ENCODE measurements around the gene B9D1. TPM values are rescaled to one million over a fixed set of nuclear protein-coding genes. Genes with fewer than 3 reads are reported as not detected.

The B9D1 gene
- total RNA-seq, 1 experiment from 2014 or later = 20.0 TPM

DNA sequence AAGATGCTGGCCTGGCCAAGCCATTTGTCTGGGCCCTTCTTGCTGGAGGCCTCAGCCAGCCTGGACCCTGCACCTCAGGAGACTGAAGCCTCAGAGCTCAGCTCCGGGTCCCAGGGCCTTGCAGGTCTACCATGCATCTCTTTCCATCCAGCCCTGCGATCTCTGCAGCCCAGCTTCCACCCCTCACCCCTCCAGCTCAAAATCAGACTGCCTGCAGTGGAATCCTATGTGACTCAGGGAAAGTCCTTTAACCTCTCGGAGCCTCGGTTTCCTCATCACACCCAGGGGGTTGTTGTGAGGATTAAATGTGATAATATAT is 2.9 kb upstream of the B9D1 start:
- no peak for DNase-seq (ENCODE audit: low read depth, low spot score)
- Histone ChIP-seq H3K4me2 (ENCODE audit: low read length) (no peak overlapping the region), H3K27me3 (ENCODE audit: insufficient read depth, low read length) (no peaks in the 10 kb centered on the region), H3K4me3 (replicated peaks in 1 of 2; ENCODE audit: low read depth in 1 of 2, low read length in 2 of 2) (no peak overlapping the region), H3K9me2 (ENCODE audit: insufficient read depth) (no peaks in the 10 kb centered on the region), H3K79me2 (ENCODE audit: insufficient read depth, low read length) (0 out of 2 replicates have a peak, but pooled peaks cover 12% of the 10 kb centered on the region), H3K9ac (ENCODE audit: low read length) (no peak overlapping the region), H3K27ac (ENCODE audit: low read depth, low read length) (no peak overlapping the region), H3K36me3 (ENCODE audit: control insufficient read depth in 1 of 2, insufficient read depth in 2 of 2, low read length in 2 of 2) (no peaks in the 10 kb centered on the region), H3K9me3 (ENCODE audit: control insufficient read depth in 1 of 2, insufficient read depth in 1 of 2, low read depth in 1 of 2, low read length in 2 of 2) (no peaks in the 10 kb centered on the region), H4K20me1 (ENCODE audit: insufficient read depth) (no peaks in the 10 kb centered on the region), H2AFZ (ENCODE audit: low read depth, low read length, poor library complexity, severe bottlenecking) (no peak overlapping the region), H3K4me1 (ENCODE audit: control insufficient read depth in 1 of 2, insufficient read depth in 2 of 2, low read length in 2 of 2) (peaks cover 12 to 48% of the 10 kb centered on the region in 2 experiments)
- ChIA-PET RAD21 (ENCODE audit: low non-redundant PET in 1 of 2, low total read pairs in 2 of 2, uncharacterized antibody in 2 of 2, unreplicated experiment in 2 of 2) (no interaction called here), CTCF (interaction anchor here (0.6 to 5.1 kb wide), 7 partner anchors 13 to 401 kb away, joined by 3 to 69 read pairs (median 4); partner anchors contain the start of gene MAPK7), POLR2A (interaction anchor here (0.8 to 1.0 kb wide), 2 partner anchors 12 to 112 kb away, joined by 3 to 5 read pairs; partner anchors contain the start of gene MAPK7)
- intact Hi-C loops (cut with micrococcal nuclease) = no loop called here
- no TSS peak for BruUV-seq (replicated peaks)
- TF ChIP-seq, protein P1, sequence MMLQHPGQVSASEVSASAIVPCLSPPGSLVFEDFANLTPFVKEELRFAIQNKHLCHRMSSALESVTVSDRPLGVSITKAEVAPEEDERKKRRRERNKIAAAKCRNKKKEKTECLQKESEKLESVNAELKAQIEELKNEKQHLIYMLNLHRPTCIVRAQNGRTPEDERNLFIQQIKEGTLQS (IDR thresholded peaks at IDR 0.05) = no peak
- TF ChIP-seq ZFX (IDR thresholded peaks at IDR 0.05) (no peak), ELF1 (IDR thresholded peaks at IDR 0.05; ENCODE audit: borderline replicate concordance, low read depth) (no peak), CEBPB (IDR thresholded peaks at IDR 0.05; ENCODE audit: low read depth) (no peak), CBX3 (IDR thresholded peaks at IDR 0.05; ENCODE audit: low read depth) (no peak), SP1 (IDR thresholded peaks at IDR 0.05; ENCODE audit: low read depth) (no peak), RAD21 (IDR thresholded peaks at IDR 0.05; ENCODE audit: low read depth) (no peak)
- TF ChIP-seq, protein P2, sequence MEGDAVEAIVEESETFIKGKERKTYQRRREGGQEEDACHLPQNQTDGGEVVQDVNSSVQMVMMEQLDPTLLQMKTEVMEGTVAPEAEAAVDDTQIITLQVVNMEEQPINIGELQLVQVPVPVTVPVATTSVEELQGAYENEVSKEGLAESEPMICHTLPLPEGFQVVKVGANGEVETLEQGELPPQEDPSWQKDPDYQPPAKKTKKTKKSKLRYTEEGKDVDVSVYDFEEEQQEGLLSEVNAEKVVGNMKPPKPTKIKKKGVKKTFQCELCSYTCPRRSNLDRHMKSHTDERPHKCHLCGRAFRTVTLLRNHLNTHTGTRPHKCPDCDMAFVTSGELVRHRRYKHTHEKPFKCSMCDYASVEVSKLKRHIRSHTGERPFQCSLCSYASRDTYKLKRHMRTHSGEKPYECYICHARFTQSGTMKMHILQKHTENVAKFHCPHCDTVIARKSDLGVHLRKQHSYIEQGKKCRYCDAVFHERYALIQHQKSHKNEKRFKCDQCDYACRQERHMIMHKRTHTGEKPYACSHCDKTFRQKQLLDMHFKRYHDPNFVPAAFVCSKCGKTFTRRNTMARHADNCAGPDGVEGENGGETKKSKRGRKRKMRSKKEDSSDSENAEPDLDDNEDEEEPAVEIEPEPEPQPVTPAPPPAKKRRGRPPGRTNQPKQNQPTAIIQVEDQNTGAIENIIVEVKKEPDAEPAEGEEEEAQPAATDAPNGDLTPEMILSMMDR (IDR thresholded peaks at IDR 0.05 in 2 of 3, conservative IDR thresholded peaks at IDR 0.05 in 1 of 3; ENCODE audit: borderline replicate concordance in 1 of 3, insufficient read depth in 1 of 3, low read depth in 2 of 3, low read length in 2 of 3) = no peak
- TF ChIP-seq, protein P3, sequence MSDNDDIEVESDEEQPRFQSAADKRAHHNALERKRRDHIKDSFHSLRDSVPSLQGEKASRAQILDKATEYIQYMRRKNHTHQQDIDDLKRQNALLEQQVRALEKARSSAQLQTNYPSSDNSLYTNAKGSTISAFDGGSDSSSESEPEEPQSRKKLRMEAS (IDR thresholded peaks at IDR 0.05) = no peak
- ATAC-seq = no peak

Data from HCT116 (cell line).